D341Med (cell line): Measurements from ENCODE around the gene IL4R.
"Not testable (repeated sequence)": the region's sequence is repeated elsewhere in the genome, so short reads cannot be mapped to it uniquely, and the experiment has no call there.

ENCODE experiments used
- DNase-seq: peaks from one replicate; pipeline ENCODE4 v3.0.0; 2012; ENCODE audit warnings: low spot score

The IL4R gene

GRCh38 chr16:27381974-27382855 is 68.4 kb downstream of the IL4R start:
- DNase-seq: no peak

- DNase-seq: no peak
Measured at GRCh38 chr16:27383556-27384243, 69.9 kb downstream of the IL4R start.

GRCh38 chr16:27384425-27384824 is 70.7 kb downstream of the IL4R start:
- DNase-seq: no peak

- peak; percentile 51 for DNase-seq
Measured at GRCh38 chr16:27385398-27385797, 71.6 kb downstream of the IL4R start.

GRCh38 chr16:27386674-27387073 is 72.9 kb downstream of the IL4R start:
- no peak for DNase-seq

GRCh38 chr16:27387724-27388123 is 74.0 kb downstream of the IL4R start:
- DNase-seq: no peak

- no peak for DNase-seq
Measured at GRCh38 chr16:27389272-27389961, 75.6 kb downstream of the IL4R start.

- DNase-seq: no peak
Measured at GRCh38 chr16:27390151-27390550, 76.4 kb downstream of the IL4R start.

- DNase-seq: no peak
Measured at GRCh38 chr16:27392671-27393070, 78.9 kb downstream of the IL4R start.

GRCh38 chr16:27394516-27394915 is 80.7 kb downstream of the IL4R start:
- DNase-seq: no peak

- not testable (repeated sequence) for DNase-seq
Measured at GRCh38 chr16:27398341-27398893, 84.6 kb downstream of the IL4R start.

GRCh38 chr16:27398894-27399853 is 85.4 kb downstream of the IL4R start:
- no peak for DNase-seq

GRCh38 chr16:27399969-27400368 is 86.2 kb downstream of the IL4R start:
- no peak for DNase-seq

- no peak for DNase-seq
Measured at GRCh38 chr16:27400751-27401620, 87.2 kb downstream of the IL4R start.

GRCh38 chr16:27401768-27402568 is 88.2 kb downstream of the IL4R start, which contains the start of gene IL21R:
IL21R (plus strand) TSS chr16:27402174; CDS start chr16:27430072, 27,898 bp downstream.
- DNase-seq: no peak

- DNase-seq: no peak
Measured at GRCh38 chr16:27402569-27402963, 88.8 kb downstream of the IL4R start.

GRCh38 chr16:27402964-27403600 is 89.3 kb downstream of the IL4R start:
- DNase-seq: no peak

- DNase-seq: no peak
Measured at GRCh38 chr16:27403601-27403992, 89.8 kb downstream of the IL4R start.
